Tibial nerve (tissue), 4 donors: ENCODE results near the gene KRT71.

Experiments used
- CTCF ChIP-seq, 5 experiments: fragments of 200-600 bp in 3 of 5; fragments of 450-650 bp in 2 of 5; sonication (generic) in 3 of 5; IDR thresholded peaks; one replicate each; pipeline ENCODE4 v1.5.1; 2016 to 2019; ENCODE audit warnings: antibody characterized with exemption in 5 of 5, mild to moderate bottlenecking in 3 of 5, moderate library complexity in 2 of 5
- EP300 ChIP-seq, 2 donors: sonication (generic); formaldehyde crosslinking; IDR thresholded peaks; one replicate each; pipeline ENCODE4 v1.6.1; 2017; ENCODE audit warnings: antibody characterized with exemption in 2 of 2, mild to moderate bottlenecking in 1 of 2

- TF ChIP-seq CTCF (IDR thresholded peaks at IDR 0.05) (no peak), EP300 (IDR thresholded peaks at IDR 0.05) (no peak)
Measured at GRCh38 chr12:52542157-52542556, 10.8 kb downstream of the KRT71 start.
